Lower leg skin (tissue), 4 donors: ENCODE measurements around the gene CDH22. TPM values are rescaled to one million over a fixed set of nuclear protein-coding genes. Genes with fewer than 3 reads are reported as not detected.

ENCODE experiments used
- DNase-seq, 2 donors: peaks; one replicate each; pipeline ENCODE4 v3.0.0-alpha.2; 2019; ENCODE audit warnings: low spot score in 2 of 2
- H3K4me3 ChIP-seq: fragments of 200-600 bp; sonication (generic); 2 replicates; pipeline ENCODE4 v1.5.1; 2017; ENCODE audit warnings: mild to moderate bottlenecking, low read depth; ENCODE audit not compliant: poor library complexity, severe bottlenecking
- POLR2A ChIP-seq, 2 donors: fragments of 450-650 bp; IDR thresholded peaks; one replicate each; pipeline ENCODE4 v1.6.1; 2016 to 2017; ENCODE audit warnings: antibody characterized with exemption in 2 of 2, mild to moderate bottlenecking in 1 of 2, moderate library complexity in 1 of 2
- WGBS, 2 donors: methylation state at CpG; one replicate each; pipeline ENCODE4 v1.1.5; 2018; 5-methylcytosine and 5-hydroxymethylcytosine counted together
- intact Hi-C: fragments of 100-400 bp; cut with DNase I; formaldehyde crosslinking; loops from one replicate; pipeline ENCODE4 v1.15.0; 2023; ENCODE audit warnings: low total_unique reads
- total RNA-seq, 4 donors: library from RNA; depleted of rRNA; stranded (reverse); fragments of >200 nt; gene quantifications; one replicate each; pipeline ENCODE4 v1.1.0, GENCODE V29; 2016
- TF ChIP-seq, protein P1 (sequence below), 3 donors: fragments of 450-650 bp; IDR thresholded peaks; one replicate each; pipeline ENCODE4 v1.5.1; 2016; ENCODE audit warnings: antibody characterized with exemption in 3 of 3, mild to moderate bottlenecking in 3 of 3, moderate library complexity in 2 of 3

The CDH22 gene
- total RNA-seq, 4 donors from 2014 or later, result 1.6 to 3.0 (median 2.0) TPM

DNA sequence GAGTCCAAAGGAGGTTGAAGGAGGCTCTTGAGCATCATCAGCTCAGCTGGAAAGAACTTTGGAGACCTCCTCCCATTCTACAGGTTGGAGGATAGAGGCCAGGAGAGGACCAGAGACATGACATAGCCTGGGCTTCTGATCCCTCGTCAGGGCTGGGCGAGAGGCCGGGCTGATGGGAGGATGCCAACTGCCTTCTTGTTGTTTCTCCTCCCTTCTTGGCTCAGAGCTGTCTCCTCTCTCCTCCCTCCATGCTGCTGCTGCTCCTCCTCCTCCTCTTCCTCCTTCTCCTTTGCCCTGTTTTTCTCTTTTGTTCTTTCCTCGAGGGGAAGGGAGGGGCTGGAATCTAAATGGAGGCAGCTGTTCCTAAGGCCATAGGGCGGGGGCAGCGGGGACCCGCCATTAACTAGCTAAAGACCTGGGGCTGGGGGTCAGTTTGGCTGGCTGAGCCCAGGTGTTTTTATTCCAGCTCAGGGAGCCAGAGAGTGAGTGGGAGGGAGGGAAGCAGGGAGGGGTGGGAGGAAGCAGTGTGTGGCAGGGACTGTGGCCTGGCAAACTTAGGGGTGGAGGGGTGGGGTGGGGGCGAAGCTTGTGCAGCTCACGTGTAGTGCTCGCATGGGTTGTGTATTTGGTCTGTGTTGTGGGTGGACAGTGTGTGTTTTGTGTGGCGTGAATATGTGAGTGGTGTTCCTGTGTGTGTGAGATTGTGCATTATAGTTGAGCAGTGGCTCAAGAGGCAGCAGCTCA is 105.4 kb downstream of the CDH22 start:
- DNase-seq, result peak in 1 of 2 donors; percentile 93
- intact Hi-C loops, result no loop called here
- WGBS, 2 donors, result 12 to 24% methylated on average over 11 of the region's 11 CpGs
- TF ChIP-seq, protein P1, sequence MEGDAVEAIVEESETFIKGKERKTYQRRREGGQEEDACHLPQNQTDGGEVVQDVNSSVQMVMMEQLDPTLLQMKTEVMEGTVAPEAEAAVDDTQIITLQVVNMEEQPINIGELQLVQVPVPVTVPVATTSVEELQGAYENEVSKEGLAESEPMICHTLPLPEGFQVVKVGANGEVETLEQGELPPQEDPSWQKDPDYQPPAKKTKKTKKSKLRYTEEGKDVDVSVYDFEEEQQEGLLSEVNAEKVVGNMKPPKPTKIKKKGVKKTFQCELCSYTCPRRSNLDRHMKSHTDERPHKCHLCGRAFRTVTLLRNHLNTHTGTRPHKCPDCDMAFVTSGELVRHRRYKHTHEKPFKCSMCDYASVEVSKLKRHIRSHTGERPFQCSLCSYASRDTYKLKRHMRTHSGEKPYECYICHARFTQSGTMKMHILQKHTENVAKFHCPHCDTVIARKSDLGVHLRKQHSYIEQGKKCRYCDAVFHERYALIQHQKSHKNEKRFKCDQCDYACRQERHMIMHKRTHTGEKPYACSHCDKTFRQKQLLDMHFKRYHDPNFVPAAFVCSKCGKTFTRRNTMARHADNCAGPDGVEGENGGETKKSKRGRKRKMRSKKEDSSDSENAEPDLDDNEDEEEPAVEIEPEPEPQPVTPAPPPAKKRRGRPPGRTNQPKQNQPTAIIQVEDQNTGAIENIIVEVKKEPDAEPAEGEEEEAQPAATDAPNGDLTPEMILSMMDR (IDR thresholded peaks at IDR 0.05), result no peak
- no peak for TF ChIP-seq POLR2A (IDR thresholded peaks at IDR 0.05)
- H3K4me3 ChIP-seq, result no peak overlapping the region

GRCh38 chr20:46200582-46201570 is 107.4 kb downstream of the CDH22 start:
- intact Hi-C loops, result no loop called here
- no peak overlapping the region for H3K4me3 ChIP-seq
- no peak for TF ChIP-seq POLR2A (IDR thresholded peaks at IDR 0.05)
- TF ChIP-seq, protein P1 (IDR thresholded peaks at IDR 0.05), result no peak
- no peak for DNase-seq
- WGBS, 2 donors, result 37 to 48% methylated on average over 51 to 53 of the region's 55 CpGs

GRCh38 chr20:46199198-46199597 is 109.1 kb downstream of the CDH22 start:
- intact Hi-C loops, result no loop called here
- 35 to 47% methylated on average over 21 of the region's 21 CpGs for WGBS, 2 donors

DNA sequence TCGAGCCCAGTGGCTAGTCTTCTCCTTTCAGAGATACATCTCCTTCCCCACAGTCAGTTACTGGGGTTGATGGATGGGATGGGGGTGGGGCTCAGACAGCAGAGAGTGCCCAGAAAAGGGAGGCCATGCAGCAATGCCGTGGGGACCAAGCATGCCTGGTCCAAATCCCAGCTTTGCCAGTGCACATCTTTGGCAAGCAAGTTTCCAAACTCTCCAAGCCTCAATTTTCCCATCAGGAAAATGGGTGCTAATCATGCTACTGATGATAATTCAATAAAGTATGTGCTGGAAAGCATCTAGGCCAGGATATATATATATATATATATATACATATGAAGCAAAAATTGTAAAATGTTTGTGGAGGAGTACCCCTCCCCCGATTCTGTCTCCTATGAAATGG is 111.3 kb downstream of the CDH22 start:
- intact Hi-C loops, result no loop called here

More at GRCh38 chr20:46199198-46199597, 109.1 kb downstream of the CDH22 start:
- no peak overlapping the region for H3K4me3 ChIP-seq
- no peak for DNase-seq
- TF ChIP-seq, protein P1 (IDR thresholded peaks at IDR 0.05), result no peak
- no peak for TF ChIP-seq POLR2A (IDR thresholded peaks at IDR 0.05)

GRCh38 chr20:46195264-46196036 is 112.8 kb downstream of the CDH22 start:
- 56 to 61% methylated on average over 16 to 17 of the region's 17 CpGs for WGBS, 2 donors
- intact Hi-C loops, result no loop called here

More for the DNA sequence above, 111.3 kb downstream of the CDH22 start:
- no peak for TF ChIP-seq POLR2A (IDR thresholded peaks at IDR 0.05)
- TF ChIP-seq, protein P1 (IDR thresholded peaks at IDR 0.05), result no peak
- 62 to 67% methylated on average over 3 of the region's 3 CpGs for WGBS, 2 donors
- H3K4me3 ChIP-seq, result no peak overlapping the region
- no peak for DNase-seq

More at GRCh38 chr20:46195264-46196036, 112.8 kb downstream of the CDH22 start:
- no peak for TF ChIP-seq POLR2A (IDR thresholded peaks at IDR 0.05)
- no peak for DNase-seq
- H3K4me3 ChIP-seq, result no peak overlapping the region
